ENCODE data around the gene TNFRSF12A.

The TNFRSF12A gene

DNA sequence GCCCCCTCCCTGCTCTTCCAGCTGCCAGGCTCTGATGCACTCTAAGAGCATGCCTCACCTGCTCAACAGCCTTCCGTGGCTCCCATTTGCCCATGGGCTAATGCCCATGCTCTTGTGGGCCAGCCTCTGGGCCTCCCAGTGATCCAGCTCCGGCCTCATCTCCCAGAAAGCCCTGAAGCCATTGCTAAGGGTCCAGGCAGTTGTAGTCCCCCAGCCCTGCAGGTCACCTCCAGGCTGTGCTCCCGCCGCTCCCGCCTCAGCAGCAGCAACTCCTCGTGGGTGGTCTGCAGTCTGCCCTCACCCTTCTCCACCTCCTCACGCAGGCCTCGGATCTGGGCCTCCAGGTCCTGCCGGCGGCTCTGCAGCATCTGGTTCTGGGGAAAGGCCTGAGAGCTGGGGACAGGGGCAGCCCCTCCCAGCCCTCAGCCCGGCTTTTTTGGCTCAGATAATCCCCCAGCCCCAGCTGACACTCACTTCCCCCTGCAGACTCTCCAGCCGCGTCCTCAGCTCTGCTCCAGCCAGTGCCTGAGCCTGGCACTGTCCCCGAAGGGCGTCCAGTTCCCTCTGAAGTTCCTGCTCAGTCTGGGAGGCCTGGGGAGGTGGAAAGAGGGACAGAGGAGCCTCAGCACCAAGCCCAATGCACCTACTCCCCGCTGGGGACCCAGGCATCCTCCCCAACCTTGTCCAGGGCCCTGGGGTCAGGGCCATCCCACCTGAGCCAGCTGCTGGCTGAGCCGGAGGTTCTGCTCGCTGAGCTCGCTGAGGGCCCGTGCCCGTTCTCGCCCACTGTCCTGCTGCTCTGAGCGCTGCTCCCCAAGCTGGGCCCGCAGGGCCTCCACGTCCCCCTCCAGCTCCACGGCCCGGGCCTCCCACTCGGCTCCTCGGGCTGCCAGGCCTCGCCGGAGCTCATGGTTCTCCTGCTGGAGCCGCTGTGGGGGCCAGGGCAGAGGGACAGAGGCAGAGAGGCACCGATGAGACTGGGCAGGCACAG lies 10.3 kb downstream of the TNFRSF12A start:
- Histone ChIP-seq H3K4me2 (ENCODE audit: low read depth, low read length, poor library complexity, severe bottlenecking) (no peak overlapping the region), H3K79me2 (ENCODE audit: insufficient read depth, low read length) (no peaks in the 10 kb centered on the region), H2AFZ (ENCODE audit: low read length) (no peak overlapping the region), H3K36me3 (ENCODE audit: insufficient read depth, low read length) (no peaks in the 10 kb centered on the region), H3K9me3 (ENCODE audit: insufficient read depth, low read depth, low read length) (no peaks in the 10 kb centered on the region), H3F3A (ENCODE audit: low read depth) (no peaks in the 10 kb centered on the region), H4K20me1 (ENCODE audit: insufficient read depth, low read length, poor library complexity, severe bottlenecking) (no peaks in the 10 kb centered on the region), H3K4me3 (ENCODE audit: low read length, poor library complexity, severe bottlenecking) (no peak overlapping the region), H3K4me1 (ENCODE audit: insufficient read depth, low read length, poor library complexity, severe bottlenecking) (no peaks in the 10 kb centered on the region), H3K9me2 (replicated peaks; ENCODE audit: low read depth, low read length) (no peaks in the 10 kb centered on the region), H3K9ac (ENCODE audit: low read depth, low read length, poor library complexity, severe bottlenecking) (no peak overlapping the region), H3K27me3 (ENCODE audit: insufficient read depth, low read length, poor library complexity, severe bottlenecking) (no peaks in the 10 kb centered on the region)
- no peak for TF ChIP-seq EZH2phosphoT487 (IDR thresholded peaks at IDR 0.05; ENCODE audit: borderline replicate concordance)
- TF ChIP-seq, protein P1, sequence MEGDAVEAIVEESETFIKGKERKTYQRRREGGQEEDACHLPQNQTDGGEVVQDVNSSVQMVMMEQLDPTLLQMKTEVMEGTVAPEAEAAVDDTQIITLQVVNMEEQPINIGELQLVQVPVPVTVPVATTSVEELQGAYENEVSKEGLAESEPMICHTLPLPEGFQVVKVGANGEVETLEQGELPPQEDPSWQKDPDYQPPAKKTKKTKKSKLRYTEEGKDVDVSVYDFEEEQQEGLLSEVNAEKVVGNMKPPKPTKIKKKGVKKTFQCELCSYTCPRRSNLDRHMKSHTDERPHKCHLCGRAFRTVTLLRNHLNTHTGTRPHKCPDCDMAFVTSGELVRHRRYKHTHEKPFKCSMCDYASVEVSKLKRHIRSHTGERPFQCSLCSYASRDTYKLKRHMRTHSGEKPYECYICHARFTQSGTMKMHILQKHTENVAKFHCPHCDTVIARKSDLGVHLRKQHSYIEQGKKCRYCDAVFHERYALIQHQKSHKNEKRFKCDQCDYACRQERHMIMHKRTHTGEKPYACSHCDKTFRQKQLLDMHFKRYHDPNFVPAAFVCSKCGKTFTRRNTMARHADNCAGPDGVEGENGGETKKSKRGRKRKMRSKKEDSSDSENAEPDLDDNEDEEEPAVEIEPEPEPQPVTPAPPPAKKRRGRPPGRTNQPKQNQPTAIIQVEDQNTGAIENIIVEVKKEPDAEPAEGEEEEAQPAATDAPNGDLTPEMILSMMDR (conservative IDR thresholded peaks at IDR 0.05; ENCODE audit: low read length) = no peak

DNA sequence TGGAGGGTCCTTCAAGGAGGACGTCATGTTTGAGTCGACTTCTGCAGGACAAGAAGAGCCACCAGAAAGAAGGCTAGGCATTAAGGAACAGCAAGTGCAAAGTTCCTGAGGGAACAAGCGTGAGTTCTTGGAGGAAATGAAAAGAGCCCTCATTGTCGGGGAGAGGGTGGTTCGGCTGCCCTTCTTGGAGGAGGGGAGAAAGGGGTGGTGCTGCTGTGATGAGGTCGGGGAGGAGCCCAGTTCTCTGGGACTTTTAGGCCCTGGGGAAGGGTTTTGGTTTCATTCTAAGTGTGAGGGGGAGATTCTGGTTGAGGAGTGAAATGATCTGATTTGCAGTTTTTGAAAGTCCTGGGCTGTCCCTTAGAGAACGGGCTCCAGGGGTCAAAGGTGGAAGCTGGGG lies 12.5 kb downstream of the TNFRSF12A start:
- Histone ChIP-seq H3K36me3 (ENCODE audit: insufficient read depth, low read length) (no peaks in the 10 kb centered on the region), H3F3A (ENCODE audit: low read depth) (no peaks in the 10 kb centered on the region), H3K4me2 (ENCODE audit: low read depth, low read length, poor library complexity, severe bottlenecking) (no peak overlapping the region), H2AFZ (ENCODE audit: low read length) (no peak overlapping the region), H3K9me2 (replicated peaks; ENCODE audit: low read depth, low read length) (no peaks in the 10 kb centered on the region), H4K20me1 (ENCODE audit: insufficient read depth, low read length, poor library complexity, severe bottlenecking) (no peaks in the 10 kb centered on the region), H3K4me3 (ENCODE audit: low read length, poor library complexity, severe bottlenecking) (no peak overlapping the region), H3K79me2 (ENCODE audit: insufficient read depth, low read length) (no peaks in the 10 kb centered on the region), H3K9me3 (ENCODE audit: insufficient read depth, low read depth, low read length) (no peaks in the 10 kb centered on the region), H3K27me3 (ENCODE audit: insufficient read depth, low read length, poor library complexity, severe bottlenecking) (no peaks in the 10 kb centered on the region), H3K9ac (ENCODE audit: low read depth, low read length, poor library complexity, severe bottlenecking) (no peak overlapping the region), H3K4me1 (ENCODE audit: insufficient read depth, low read length, poor library complexity, severe bottlenecking) (no peaks in the 10 kb centered on the region)
- TF ChIP-seq EZH2phosphoT487 (IDR thresholded peaks at IDR 0.05; ENCODE audit: borderline replicate concordance) = no peak
- TF ChIP-seq, protein P1 (conservative IDR thresholded peaks at IDR 0.05; ENCODE audit: low read length) = no peak

DNA sequence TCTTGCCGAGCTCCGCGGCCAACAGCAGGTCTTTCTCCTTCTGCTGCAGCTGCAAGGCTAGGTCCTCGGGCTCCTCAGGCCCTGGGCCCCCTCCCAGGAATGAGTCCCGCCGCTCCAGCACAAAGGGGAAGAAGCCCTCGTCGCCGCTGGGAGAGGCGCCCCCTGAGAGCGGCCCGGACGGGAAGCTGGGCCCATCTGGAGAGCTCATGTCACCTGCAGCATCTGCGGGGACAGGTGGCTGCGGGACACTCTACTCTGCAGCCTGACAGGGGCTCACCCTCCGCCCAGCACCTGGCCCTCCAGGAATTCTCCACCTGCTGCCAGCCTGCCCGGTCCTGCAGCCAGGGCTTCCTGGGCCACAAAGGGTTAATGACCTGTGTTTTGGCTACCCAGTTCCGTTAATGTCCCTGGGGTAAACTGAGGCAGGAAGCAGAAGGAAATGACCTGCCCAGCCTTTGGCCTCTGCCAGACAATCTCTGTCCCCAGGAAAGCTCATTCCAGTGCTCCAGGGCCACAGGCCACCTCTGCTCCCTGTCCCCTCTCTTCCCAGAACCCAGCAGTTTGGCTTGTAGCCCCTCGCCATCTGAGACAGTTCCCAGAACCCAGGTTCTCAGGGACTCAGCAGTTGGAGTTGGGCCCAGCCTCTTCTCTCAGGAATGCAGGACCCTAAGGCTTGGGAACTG lies 15.3 kb downstream of the TNFRSF12A start:
- H4K20me1 ChIP-seq (ENCODE audit: insufficient read depth, low read length, poor library complexity, severe bottlenecking) = no peaks in the 10 kb centered on the region
- H3K36me3 ChIP-seq (ENCODE audit: insufficient read depth, low read length) = no peaks in the 10 kb centered on the region
- no peaks in the 10 kb centered on the region for H3K79me2 ChIP-seq (ENCODE audit: insufficient read depth, low read length)
- H3F3A ChIP-seq (ENCODE audit: low read depth) = no peaks in the 10 kb centered on the region
- TF ChIP-seq, protein P1 (conservative IDR thresholded peaks at IDR 0.05; ENCODE audit: low read length) = no peak
- TF ChIP-seq EZH2phosphoT487 (IDR thresholded peaks at IDR 0.05; ENCODE audit: borderline replicate concordance) = no peak
- H3K4me3 ChIP-seq (ENCODE audit: low read length, poor library complexity, severe bottlenecking) = no peak overlapping the region
- no peaks in the 10 kb centered on the region for H3K4me1 ChIP-seq (ENCODE audit: insufficient read depth, low read length, poor library complexity, severe bottlenecking)
- no peaks in the 10 kb centered on the region for H3K9me3 ChIP-seq (ENCODE audit: insufficient read depth, low read depth, low read length)
- no peak overlapping the region for H3K4me2 ChIP-seq (ENCODE audit: low read depth, low read length, poor library complexity, severe bottlenecking)
- H3K27me3 ChIP-seq (ENCODE audit: insufficient read depth, low read length, poor library complexity, severe bottlenecking) = no peaks in the 10 kb centered on the region
- no peak overlapping the region for H2AFZ ChIP-seq (ENCODE audit: low read length)
- H3K9me2 ChIP-seq (replicated peaks; ENCODE audit: low read depth, low read length) = no peaks in the 10 kb centered on the region
- no peak overlapping the region for H3K9ac ChIP-seq (ENCODE audit: low read depth, low read length, poor library complexity, severe bottlenecking)
